Stimulated activated CD4-positive, alpha-beta T cell treated with anti-CD3 and anti-CD28 coated beads, Interleukin-12 subunit alpha, Interleukin-12 subunit beta, amount 100 ng/mL, for 48 hours (primary cell): Measurements from ENCODE around the gene HDAC4.

Source experiments
- DNase-seq, 3 donors: peaks; one replicate each; pipeline ENCODE4 v3.0.0-alpha.2; 2020; ENCODE audit warnings: low read depth in 2 of 3, low spot score in 1 of 3

HDAC4 gene

GRCh38 chr2:239160226-239161143 is 240.3 kb downstream of the HDAC4 start:
- no peak for DNase-seq

- no peak for DNase-seq
Observed at GRCh38 chr2:239159476-239159911, 241.3 kb downstream of the HDAC4 start.

DNA sequence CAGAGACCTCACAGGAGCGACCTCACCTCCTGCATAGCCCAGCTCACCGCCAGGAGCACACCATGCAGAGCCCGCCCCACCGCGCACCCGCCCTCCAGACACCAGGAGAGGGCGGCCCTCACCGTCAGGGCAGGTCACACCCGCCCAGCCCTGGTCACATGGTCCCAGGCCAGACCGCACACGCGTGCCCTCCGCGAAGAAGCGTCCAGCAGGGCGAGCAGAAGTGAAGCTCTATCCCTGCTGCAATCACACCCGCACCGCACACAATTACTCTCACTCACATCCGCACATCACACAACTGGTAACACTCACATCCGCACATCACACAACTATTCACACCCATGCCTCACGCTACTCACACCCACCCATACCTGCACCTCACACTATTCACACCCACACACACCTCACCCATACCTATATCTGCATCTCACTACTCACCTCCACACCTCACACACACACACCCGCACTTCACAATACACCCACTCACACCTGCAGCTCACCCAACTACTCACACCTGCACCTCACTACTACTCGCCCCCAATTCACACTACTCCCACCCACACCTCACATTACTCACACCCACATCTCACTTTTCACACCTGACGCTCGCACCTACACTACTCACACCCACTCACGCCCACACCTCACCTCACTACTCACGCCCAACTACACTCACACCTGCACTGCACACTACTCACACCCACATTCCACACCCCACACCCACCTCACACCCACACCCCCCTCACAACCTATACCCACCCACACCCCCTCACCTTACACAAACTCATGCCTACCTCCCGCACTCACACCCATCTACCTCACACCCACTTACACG is 242.0 kb downstream of the HDAC4 start:
- no peak for DNase-seq

DNA sequence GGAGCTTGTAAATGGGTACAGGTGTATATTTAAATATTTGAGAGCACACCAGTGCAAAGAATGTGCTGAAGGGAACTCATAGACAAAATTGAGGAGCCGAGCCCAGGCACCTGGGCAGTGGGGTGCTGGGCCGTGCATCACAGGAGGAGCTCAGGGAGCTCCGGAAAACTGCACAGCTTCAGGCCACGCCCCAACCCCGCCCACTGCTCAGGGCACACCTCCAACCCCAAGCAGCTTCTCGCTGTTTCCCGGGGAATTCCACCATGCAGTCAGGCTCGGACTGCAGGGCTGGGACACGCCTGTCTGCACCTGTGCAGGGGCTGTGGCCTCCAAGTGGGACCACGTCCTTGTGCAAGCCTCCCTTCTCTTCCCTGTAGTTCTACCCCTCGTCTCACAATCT is 243.0 kb downstream of the HDAC4 start:
- no peak for DNase-seq

- DNase-seq: no peak
Observed at GRCh38 chr2:239157269-239157668, 243.6 kb downstream of the HDAC4 start.

DNA sequence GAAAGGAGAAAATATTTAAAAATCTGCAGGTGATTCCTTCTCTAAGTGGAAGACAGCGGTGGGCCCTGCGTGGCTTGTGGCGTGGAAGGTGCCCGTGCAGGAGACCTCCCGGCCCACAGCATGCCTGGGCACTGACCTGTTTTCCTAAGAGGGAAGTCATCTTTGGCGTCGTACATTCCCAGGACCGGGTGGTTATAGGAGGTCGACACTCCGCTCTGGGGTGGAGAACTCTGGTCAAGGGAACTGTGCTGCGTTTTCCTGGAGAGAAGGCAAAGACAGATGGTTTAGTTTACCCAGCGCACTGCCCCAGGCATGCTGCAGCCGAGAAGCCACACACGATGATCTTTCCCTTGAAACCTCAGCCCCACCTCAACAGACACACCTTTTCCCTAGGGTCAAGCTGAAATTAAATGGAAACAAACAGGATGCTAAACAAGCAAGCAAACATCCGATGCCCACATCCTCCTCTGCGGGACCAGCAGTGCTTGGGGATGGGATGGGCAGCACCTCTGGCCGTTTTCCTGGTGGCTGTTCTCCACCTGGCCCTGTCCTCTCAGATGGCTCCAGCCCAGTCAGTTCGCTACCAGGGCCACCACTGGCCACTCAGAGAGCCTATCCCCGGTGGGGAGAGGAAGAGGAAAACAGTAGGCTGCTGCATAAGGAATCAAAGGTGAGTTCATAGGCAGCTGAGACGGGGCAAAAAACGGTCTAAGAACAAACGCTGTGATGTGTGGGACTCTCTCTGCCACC is 244.1 kb downstream of the HDAC4 start:
- DNase-seq: no peak

GRCh38 chr2:239155806-239156480 is 244.9 kb downstream of the HDAC4 start:
- DNase-seq: no peak

- no peak for DNase-seq
Observed at GRCh38 chr2:239154971-239155805, 245.6 kb downstream of the HDAC4 start.

GRCh38 chr2:239153806-239154591 is 246.8 kb downstream of the HDAC4 start:
- no peak for DNase-seq

GRCh38 chr2:239152916-239153305 is 247.9 kb downstream of the HDAC4 start:
- no peak for DNase-seq

DNA sequence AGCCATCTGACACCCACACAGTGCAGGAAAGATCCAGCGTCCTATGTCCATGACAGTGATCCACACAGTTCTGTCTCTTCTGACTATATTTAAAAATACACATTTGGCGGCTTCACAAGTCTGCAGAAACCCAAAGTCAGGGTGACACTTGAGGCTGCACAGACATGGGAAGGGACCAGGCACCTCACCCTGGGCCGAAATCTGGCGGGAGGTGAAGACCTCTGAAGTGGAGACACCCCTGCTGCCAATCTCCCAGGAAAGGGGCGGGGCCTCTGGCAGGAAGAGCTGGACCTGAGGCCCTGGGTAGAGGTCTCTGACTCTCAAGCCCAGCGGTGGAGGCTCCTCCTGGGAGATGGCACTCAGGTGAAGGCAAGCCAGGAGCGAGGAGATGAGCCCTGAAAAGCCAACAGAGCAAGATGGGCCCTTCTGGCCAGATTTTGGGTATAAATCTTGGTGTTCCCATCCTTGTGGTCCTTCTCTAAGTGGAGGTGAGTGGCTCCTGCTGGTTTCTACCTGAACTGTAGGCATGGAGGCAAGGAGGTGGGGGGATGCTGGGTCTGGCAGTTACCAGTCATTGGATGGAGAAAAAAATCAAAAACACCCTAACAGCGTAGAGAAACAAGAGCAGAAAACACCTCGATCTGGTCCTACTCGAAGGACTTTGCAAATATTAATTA is 248.4 kb downstream of the HDAC4 start:
- DNase-seq: no peak

DNA sequence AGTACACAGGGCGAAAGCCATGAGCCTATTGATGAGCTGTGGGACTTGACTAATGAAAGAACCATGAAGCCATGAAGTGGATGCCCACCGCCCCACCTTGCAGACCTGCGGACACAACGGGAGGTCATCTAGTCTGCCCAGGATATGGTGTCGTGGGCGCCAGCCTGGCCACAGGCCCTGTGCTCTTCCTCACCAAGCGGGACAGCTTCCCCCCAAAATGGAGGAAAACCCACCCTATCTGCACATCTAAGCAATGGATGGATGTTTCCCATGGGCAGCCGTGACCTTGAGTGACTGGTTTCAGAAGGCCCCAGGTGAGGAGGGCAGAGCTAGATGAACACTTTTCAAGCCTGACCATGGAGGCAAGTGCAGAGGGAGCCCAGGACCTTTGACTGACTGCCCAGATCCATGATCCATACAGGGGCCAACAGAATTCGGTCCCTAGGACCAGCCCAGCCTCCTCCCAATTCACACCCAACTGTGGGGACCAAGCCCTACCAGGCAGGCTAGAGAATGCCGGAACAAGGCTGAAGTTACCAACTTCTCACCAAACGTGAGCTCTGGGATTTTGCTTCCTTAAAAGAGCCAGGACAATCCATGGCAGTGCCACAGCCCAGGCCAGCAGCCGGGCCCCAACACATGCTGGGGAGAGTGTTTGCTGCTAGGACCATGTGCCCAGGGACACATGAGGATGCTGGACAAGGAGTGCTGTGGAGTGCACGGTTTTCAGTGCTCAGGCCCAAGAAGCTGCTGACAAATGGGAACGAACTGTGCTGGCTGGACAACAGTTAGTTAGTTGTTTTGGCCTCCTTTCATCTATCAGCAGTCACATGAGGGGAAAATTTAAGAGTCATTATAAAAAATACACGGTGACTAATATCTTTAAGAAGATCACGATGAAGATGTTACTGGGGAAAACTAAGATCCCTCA is 249.4 kb downstream of the HDAC4 start:
- DNase-seq: no peak

DNA sequence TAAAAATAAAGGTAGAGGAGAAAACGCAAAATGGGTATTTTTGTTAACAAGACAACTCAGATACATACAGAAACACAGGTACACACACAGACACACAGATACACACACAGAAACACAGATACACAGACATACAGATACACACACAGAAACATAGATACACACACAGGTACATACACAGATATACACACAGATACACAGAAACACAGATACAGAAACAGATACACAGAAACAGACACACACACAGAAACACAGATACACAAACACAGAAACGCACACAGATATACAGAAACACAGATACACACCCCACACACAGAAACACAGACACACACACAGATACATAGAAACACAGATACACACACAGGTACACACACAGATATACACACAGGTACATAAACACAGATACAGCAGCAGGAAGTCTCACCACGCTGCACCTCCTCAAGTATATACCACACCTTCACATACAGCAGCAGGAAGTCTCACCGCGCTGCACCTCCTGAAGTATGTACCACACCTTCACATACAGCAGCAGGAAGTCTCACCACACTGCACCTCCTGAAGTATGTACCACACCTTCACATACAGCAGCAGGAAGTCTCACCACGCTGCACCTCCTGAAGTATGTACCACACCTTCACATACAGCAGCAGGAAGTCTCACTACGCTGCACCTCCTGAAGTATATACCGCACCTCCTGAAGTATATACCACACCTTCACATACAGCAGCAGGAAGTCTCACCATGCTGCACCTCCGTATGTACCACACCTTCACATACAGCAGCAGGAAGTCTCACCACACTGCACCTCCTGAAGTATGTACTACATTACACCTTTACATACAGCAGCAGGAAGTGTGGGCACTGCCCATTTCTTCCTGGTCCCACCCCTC is 250.5 kb downstream of the HDAC4 start:
- DNase-seq: no peak

- no peak for DNase-seq
Observed at GRCh38 chr2:239149501-239149900, 251.3 kb downstream of the HDAC4 start.

DNA sequence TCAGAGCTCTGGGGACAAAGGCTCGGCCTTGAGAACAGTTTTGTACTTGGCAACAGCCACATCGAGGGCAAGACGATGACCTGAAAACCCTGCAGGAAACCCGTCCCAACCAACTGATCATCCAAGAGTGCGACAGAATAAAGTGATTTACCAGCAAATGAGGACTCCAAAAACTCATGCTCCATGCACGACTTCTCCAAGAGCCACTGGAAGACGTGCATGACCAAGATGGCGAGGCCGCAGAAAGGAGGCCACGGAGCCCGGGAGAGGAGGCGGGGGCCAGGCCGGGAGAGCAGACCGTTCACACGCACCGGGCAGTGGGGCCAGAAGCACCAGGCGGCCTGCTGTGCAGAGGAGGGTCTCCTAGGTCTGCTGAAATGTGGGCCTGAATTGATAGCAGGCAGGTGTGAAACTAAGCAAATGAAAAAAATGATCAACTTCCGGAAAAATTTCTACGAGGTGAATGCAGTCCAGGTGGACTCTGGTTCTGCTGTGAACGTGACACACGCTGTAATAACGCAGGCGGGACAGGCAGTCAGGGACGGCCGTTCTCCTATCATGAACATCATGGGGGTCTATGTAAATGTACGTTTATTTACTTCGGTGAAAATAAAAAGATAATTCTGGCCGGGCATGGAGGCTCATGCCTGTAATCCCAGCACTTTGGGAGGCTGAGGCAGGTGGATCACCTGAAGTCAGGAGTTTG is 252.2 kb downstream of the HDAC4 start:
- no peak for DNase-seq

- DNase-seq: no peak
Observed at GRCh38 chr2:239147376-239147775, 253.4 kb downstream of the HDAC4 start.
